Ovary (tissue), 9 donors: Measurements from ENCODE around the gene TEX29. TPM values are rescaled to one million over a fixed set of nuclear protein-coding genes. Genes with fewer than 3 reads are reported as not detected.

Source experiments
- DNase-seq, 5 donors: peaks; one replicate each; pipeline ENCODE4 v3.0.0-alpha.2; 2019 to 2020
- H3K27ac ChIP-seq, 2 donors: fragments of 200-600 bp; one replicate each; pipeline versions ENCODE4 v1.5.1 to v1.8.0; 2019 to 2022
- H3K27me3 ChIP-seq: fragments of 200-600 bp; one replicate; pipeline ENCODE4 v1.8.0; 2022
- H3K36me3 ChIP-seq: fragments of 200-600 bp; sonication (generic); one replicate; pipeline ENCODE4 v1.5.1; 2019
- H3K4me1 ChIP-seq: one replicate; pipeline ENCODE4 v1.8.1; 2013; ENCODE audit warnings: mild to moderate bottlenecking, moderate library complexity; ENCODE audit not compliant: insufficient read depth
- H3K4me3 ChIP-seq: fragments of 200-600 bp; sonication (generic); one replicate; pipeline ENCODE4 v1.5.1; 2017
- H3K9me3 ChIP-seq, 2 donors: fragments of 200-600 bp in 1 of 2; sonication (generic) in 1 of 2; one replicate each; pipeline versions ENCODE4 v1.5.1 to v1.8.1; 2013 to 2019; ENCODE audit warnings: mild to moderate bottlenecking in 1 of 2, moderate library complexity in 1 of 2
- EP300 ChIP-seq: sonication (generic); formaldehyde crosslinking; IDR thresholded peaks from one replicate; pipeline ENCODE4 v1.6.1; 2017; ENCODE audit warnings: antibody characterized with exemption
- POLR2A ChIP-seq: fragments of 450-650 bp; IDR thresholded peaks from one replicate; pipeline ENCODE4 v1.6.1; 2017; ENCODE audit warnings: antibody characterized with exemption, mild to moderate bottlenecking, moderate library complexity
- WGBS, 3 donors: extraction: QIAGEN DNeasy Blood & Tissue Kit in 1 of 3; methylation state at CpG; one replicate each; pipeline versions ENCODE4 v1.1.5 to v1.1.7; 2013 to 2017; 5-methylcytosine and 5-hydroxymethylcytosine counted together
- intact Hi-C, 4 donors: fragments of 100-400 bp; cut with DNase I; formaldehyde crosslinking; loops; one replicate each; pipeline versions ENCODE4 v1.11.0 to v1.15.1; 2022 to 2023
- polyA plus RNA-seq, 2 donors: library from polyadenylated mRNA; stranded (reverse); fragments of 200-250 nt in 1 of 2; fragments of 350-450 nt in 1 of 2; fragmentation: Illumina TruSeq in 1 of 2; extraction: RNeasy Lipid Tissue Mini Kit (QIAGEN cat#74804) in 1 of 2; gene quantifications; one replicate each; pipeline ENCODE4 v1.2.3, GENCODE V29; 2013 to 2014
- total RNA-seq, 7 donors: library from RNA; depleted of rRNA in 2 of 7; stranded (reverse); fragments of >200 nt in 2 of 7; fragmentation: NEBNext Ultra II Directional in 3 of 7; extraction: Animal tissue kit (Norgen Biotek cat#: 25700) in 3 of 7; gene quantifications; one replicate each; pipeline versions ENCODE4 v1.1.0 to v1.2.4, GENCODE V29; 2016 to 2023
- TF ChIP-seq, protein P1 (sequence below), 3 donors: fragments of 450-650 bp in 2 of 3; fragments of 200-600 bp in 1 of 3; IDR thresholded peaks; one replicate each; pipeline versions ENCODE4 v1.5.1 to v1.8.0; 2016 to 2022; ENCODE audit warnings: antibody characterized with exemption in 3 of 3, mild to moderate bottlenecking in 1 of 3
- donor health status: DM: no; HTN: no; CAD: no; lungs with moderate emphysema.
- donor health status: DM: no; HTN: no; CAD: no.
- donor health status: Bipolar disorder and iron deficiency.
- donor health status: DM: yes; HTN: yes; CAD: no.
- donor health status: DM: no; HTN: no; CAD: no.
- donor health status: DM: yes; HTN: yes; CAD: no.

TEX29 gene
- total and polyA plus RNA-seq, 9 donors, result 0.25 to 0.35 TPM; not detected in 7

DNA sequence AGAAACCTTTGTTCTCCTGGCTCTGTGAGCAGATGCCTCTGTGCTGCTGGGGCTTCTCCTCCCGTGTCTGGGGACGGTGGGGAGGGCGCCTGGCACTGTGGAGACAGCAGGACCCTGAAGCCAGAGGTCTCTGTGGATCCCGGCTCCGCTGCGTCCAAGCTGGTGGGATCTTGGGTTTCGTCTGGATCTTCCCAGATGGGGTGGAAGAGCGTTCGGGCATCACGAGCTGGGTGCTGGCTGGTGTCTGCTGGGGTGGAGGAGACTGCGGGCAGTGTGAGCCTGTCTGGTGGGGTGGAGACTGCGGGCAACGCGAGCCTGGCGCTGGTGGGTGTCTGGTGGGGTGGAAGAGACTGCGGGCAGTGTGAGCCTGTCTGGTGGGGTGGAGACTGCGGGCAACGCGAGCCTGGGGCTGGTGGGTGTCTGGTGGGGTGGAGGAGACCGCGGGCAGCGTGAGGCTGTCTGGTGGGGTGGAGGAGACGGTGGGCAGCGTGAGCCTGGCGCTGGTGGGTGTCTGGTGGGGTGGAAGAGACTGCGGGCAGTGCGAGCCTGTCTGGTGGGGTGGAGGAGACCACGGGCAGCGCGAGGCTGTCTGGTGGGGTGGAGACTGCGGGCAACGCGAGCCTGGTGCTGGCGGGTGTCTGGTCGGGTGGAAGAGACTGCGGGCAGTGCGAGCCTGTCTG, 5.6 kb downstream of the TEX29 start:
- Histone ChIP-seq H3K36me3 (no peaks in the 10 kb centered on the region), H3K4me3 (no peak overlapping the region), H3K4me1 (no peaks in the 10 kb centered on the region), H3K9me3 (no peaks in the 10 kb centered on the region), H3K27ac (no peak overlapping the region), H3K27me3 (no peaks in the 10 kb centered on the region)
- WGBS, 3 donors, result 82 to 83% (median 82%) methylated on average over 37 of the region's 37 CpGs
- no peak for TF ChIP-seq POLR2A
- no peak for TF ChIP-seq EP300
- TF ChIP-seq, protein P1, sequence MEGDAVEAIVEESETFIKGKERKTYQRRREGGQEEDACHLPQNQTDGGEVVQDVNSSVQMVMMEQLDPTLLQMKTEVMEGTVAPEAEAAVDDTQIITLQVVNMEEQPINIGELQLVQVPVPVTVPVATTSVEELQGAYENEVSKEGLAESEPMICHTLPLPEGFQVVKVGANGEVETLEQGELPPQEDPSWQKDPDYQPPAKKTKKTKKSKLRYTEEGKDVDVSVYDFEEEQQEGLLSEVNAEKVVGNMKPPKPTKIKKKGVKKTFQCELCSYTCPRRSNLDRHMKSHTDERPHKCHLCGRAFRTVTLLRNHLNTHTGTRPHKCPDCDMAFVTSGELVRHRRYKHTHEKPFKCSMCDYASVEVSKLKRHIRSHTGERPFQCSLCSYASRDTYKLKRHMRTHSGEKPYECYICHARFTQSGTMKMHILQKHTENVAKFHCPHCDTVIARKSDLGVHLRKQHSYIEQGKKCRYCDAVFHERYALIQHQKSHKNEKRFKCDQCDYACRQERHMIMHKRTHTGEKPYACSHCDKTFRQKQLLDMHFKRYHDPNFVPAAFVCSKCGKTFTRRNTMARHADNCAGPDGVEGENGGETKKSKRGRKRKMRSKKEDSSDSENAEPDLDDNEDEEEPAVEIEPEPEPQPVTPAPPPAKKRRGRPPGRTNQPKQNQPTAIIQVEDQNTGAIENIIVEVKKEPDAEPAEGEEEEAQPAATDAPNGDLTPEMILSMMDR (IDR thresholded peaks at IDR 0.05), result no peak
- DNase-seq, result peak in 1 of 5 donors; percentile 4
- intact Hi-C loops, result no loop called here

DNA sequence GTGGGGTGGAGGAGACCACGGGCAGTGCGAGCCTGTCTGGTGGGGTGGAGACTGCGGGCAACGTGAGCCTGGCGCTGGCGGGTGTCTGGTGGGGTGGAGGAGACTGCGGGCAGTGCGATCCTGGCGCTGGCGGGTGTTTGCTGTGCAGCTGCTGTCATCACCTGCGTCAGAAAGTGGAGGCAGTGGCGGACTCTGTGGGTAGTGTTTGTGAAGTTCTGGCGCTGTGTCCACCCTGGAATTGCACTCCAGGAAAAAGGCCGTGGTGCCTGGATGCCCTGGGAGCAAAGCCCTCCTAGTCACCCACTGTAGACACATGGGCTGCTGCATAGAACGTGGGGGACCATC, 6.2 kb downstream of the TEX29 start:
- Histone ChIP-seq H3K36me3 (no peaks in the 10 kb centered on the region), H3K27ac (no peak overlapping the region), H3K4me3 (no peak overlapping the region), H3K27me3 (no peaks in the 10 kb centered on the region), H3K4me1 (no peaks in the 10 kb centered on the region), H3K9me3 (no peaks in the 10 kb centered on the region)
- intact Hi-C loops, result no loop called here
- 86 to 89% (median 88%) methylated on average over 15 of the region's 15 CpGs for WGBS, 3 donors
- TF ChIP-seq POLR2A (no peak), EP300 (no peak)
- TF ChIP-seq, protein P1 (IDR thresholded peaks at IDR 0.05), result no peak
- DNase-seq, result peak in 1 of 5 donors; percentile 5

DNA sequence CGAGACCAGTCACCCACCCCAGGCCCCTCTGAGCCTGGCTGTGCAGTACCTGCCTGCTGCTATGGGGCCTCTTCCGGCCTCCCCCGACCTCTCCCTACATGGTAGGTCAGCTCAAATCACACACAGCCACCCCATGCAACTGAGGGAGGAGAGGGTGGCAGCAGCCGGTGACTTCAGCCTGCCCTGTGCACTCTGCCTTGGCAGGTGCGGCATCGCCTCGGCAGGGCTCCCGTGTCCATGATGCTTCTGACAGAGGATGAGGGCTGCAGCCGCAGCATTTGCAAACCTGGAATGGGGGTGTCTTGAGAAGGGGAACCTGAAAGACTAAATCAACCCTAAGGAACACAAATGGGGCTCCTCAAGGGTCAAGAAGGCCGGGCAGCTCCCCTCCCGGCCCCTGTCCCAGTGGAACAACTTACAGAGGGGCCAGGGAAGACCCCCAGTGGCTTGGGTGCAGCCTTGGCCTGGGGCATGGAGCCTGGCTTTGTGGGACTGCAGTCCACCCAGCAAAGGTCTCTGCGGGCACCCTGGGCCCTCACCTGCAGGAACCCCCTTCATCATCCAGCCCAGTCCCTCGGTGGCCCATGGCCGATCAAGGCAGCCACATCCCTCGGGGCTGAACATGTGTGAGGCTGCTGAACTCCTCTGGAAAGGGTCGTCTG, 6.7 kb downstream of the TEX29 start:
- H3K27me3 ChIP-seq, result no peaks in the 10 kb centered on the region
- no peak overlapping the region for H3K27ac ChIP-seq
- no peak overlapping the region for H3K4me3 ChIP-seq
- TF ChIP-seq POLR2A (no peak), EP300 (no peak)
- TF ChIP-seq, protein P1 (IDR thresholded peaks at IDR 0.05), result no peak
- intact Hi-C loops, result no loop called here
- no peaks in the 10 kb centered on the region for H3K4me1 ChIP-seq
- no peaks in the 10 kb centered on the region for H3K9me3 ChIP-seq
- 80 to 89% (median 87%) methylated on average over 15 to 16 of the region's 16 CpGs for WGBS, 3 donors
- DNase-seq, result peak in 1 of 5 donors; percentile 4
- no peaks in the 10 kb centered on the region for H3K36me3 ChIP-seq

DNA sequence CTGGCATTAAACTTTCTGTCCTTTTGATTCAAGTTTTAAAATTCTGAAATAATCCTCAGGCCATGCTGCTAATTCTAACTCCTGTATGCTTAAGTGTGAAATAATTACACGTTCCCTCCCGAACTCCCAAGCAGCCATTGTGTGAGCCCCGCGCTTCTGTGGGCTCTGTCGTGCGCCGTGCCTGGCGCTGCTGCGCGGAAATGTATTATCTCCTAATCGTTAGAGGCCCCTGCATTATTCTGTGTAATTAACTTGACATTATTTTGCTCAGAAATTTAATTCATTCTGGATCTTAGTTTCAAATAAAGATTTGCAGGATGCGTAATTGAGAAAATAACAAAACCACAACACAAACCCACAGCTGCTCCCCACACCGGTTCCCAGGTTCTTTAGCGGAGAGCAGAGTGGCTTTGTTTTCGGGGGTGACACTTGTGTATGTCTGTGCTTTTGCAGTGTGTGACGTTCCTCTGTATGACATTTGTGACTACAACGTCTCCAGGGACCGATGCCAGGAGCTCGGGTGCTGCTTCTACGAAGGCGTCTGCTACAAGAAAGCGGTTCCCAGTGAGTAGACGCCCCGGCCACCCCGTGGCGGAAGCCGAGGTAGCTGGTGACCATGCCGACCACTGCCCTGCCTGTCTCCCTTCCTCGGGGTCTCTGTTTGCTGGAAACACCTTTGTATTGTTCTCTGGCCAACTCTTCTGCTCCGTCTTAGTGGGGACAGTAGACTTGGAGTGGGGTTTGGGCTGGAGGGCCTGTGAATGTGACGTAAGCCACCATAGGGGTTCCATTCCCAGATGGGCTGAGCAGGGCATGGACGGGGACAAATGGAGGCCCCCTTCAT, 7.5 kb downstream of the TEX29 start:
- DNase-seq, result peak in 1 of 5 donors; percentile 6
- Histone ChIP-seq H3K9me3 (no peaks in the 10 kb centered on the region), H3K27me3 (no peaks in the 10 kb centered on the region), H3K27ac (no peak overlapping the region), H3K4me3 (no peak overlapping the region), H3K36me3 (no peaks in the 10 kb centered on the region), H3K4me1 (no peaks in the 10 kb centered on the region)
- WGBS, 3 donors, result 87 to 90% (median 89%) methylated on average over 32 of the region's 32 CpGs
- intact Hi-C loops, result no loop called here
- no peak for TF ChIP-seq EP300
- TF ChIP-seq, protein P1 (IDR thresholded peaks at IDR 0.05), result no peak
- TF ChIP-seq POLR2A, result no peak
